Nucleus accumbens (tissue), 56 donors: ENCODE results near the gene PCYT2.
A peak's percentile ranks its signal among the peaks of the same experiment; 100 is the strongest.

Experiments used
- DNase-seq, 56 donors: peaks; one replicate each; lab custom pipeline; 2025; lab: John Stamatoyannopoulos, UW

Gene PCYT2

DNA sequence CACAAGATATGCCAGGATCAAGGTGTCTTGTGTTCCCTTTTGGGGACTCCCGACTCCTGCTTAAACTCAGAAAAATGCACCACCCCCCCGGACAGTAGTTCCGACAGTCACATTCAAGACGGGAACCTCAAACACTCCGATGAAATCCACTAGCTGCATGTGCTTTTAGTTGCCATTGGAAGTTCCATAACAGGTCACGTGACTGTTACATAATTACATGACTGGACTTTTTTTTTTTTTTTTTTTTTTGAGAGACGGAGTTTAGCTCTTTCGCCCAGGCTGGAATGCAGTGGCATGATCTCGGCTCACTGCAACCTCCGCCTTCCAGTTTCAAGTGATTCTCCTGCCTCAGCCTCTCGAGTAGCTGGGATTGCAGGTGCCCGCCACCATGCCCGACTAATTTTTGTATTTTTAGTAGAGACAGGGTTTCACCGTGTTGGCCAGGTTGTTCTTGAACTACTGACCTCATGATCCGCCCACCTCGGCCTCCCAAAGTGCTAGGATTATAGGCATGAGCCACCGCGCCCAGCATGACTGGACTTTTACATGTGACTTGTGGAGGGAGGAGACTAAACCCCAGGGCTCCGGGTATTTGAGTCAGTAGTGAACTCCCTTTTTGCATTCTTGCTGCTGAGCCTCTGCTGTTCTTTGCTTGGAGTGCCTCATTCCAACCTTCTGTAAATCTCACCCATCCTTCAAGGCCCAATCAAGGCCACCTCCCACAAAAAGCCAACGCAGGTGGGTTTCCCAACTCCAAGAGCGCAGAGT lies 5.2 kb upstream of the PCYT2 start:
- no peak for DNase-seq

DNA sequence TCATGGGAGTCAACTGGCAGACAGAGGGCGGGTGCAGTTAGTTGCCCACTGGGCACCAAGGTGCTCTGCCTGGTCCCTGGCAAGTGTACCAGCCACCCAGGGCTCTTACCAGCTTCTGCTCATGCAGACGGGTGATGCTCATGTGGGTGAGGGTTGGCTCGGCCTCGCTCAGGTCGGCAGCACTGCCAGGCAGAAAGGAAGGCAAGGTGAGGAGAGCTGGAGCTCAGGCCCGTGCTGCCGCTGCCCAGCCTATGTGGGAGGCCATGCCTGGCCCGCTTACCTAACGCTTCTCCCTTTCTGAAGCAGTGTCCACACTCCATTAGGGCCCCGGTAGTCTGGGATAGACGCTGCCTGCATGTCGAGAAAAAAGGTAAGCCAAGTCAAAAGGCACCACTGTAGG lies 4.1 kb upstream of the PCYT2 start:
- DNase-seq = no peak

DNA sequence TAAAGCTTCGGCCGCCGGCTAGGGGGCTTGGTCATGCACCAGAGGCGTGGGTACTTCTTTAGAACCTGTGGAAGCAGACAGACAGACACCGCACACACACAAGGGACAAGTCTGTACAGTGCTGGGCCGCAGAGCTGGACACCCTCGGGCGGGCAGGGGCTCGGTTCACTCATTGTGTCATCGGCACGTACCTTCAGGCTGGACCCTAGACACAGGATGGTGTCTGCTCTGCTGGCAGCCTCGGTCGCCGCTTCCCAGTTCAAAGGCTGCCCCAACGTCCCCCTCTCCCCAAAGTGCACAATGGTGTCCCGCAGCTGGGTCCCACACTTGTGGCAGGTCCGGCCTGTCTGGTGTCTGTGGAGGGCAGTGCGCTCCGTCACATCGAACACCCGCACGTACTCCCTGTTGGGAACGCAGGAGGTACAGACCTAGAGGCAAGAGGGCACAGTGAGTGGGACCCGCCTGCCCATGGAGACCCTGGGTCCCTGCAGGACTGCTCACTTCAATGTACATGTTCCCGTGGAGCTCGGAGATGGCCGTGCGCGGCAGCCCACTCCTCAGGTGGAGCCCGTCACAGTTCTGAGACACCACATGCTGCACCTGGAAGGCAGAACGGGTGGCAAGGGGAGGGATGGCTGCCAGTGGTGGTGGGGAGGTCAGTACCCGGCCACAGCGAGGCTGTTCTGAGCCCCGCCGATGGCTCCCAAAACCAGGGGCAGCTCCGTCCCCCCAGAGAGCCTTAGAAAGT lies 3.1 kb upstream of the PCYT2 start:
- DNase-seq = no peak

DNA sequence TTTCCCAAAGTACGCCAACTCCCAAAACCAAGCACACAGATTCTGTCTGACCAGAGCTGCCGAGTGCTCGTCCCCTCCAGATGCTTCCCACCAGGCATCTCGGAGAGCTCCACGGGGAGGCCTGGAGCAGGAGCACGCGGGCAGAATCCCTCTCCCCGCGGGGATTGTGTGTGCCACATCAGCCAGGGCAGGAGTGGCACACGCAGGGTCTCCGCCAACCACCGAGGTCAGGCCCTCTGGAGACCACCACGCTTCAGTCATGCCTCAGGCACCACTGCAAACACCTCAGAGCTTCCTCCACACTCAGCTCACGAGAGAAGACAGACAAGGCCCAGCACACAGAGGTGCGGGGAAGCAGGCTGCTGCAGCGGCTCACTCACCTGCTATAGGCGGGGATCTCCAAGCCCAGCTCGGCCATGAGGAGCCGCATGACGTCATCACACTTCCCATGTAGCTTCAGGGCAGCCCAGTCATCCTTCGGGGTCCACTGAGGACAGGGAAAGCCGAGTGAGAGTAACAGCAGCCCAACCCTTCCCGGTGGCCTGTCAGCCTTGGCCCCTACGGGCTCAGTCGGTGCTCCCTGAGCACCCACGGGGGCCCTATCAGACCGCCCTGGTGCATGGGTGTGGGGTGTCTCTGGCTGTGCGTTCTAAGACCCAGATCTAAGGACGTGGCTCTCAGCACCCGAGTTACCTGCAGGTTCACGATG lies 2.3 kb upstream of the PCYT2 start:
- DNase-seq = no peak

DNA sequence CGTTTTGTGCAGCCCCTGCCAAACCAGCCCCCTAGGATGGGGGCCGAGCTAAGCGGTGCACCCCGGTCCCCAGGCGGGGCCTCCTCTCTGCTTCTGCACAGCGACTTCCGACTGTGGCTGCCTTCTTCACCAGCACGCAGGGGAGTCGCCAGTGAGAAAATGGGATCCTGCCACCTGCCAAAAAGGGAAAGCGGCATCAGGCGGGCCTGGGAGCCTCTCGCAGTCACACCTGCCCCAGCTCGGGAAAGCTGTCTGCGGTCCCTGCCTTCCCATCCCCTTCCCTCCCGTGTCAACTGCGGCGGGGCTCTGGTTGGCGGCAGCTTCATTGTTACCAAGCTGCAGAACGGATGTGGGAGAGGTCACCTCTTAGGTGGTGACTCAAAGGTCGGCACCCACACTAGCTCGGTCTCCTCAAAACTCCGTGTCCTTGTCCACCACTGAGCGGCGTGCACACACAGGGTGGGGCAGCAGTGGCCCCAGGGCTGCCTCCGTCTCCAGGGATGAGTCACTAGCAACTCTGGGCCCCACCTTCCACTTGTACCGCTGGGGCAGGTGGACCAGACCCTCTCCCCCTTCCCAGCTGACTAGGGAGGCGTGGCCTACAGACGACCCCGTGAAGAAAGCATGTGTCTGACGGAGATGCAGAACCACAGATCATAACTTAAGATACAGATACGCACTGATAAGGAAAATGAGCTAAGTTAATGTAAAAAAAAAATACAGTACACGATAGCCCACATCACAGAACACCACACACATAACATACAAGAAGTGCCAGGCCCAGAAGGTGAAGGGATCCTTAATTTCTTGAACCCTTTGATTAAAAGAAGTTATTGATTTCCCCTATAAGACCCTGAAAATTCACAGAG lies 1.5 kb upstream of the PCYT2 start:
- no peak for DNase-seq

DNA sequence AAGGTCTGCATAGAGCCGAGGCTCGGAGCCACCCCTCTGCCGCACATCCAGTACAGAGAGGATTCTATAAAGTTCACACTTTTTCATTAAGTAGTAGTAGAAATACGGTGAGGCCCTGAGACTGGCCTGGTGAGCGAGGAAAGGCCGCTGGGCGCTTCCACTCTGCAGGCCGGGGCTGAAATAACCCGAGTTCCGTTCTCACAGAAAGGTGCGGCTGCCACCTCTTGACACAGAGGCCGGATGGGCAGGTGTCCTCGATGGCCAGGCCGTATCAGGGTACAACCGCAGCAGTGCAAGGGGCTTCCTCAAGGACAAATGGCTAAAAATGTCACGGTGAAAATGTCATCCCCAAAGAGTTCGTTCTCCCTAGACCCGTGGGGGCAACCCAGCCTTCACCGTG lies 770 bp upstream of the PCYT2 start:
- no peak for DNase-seq

DNA sequence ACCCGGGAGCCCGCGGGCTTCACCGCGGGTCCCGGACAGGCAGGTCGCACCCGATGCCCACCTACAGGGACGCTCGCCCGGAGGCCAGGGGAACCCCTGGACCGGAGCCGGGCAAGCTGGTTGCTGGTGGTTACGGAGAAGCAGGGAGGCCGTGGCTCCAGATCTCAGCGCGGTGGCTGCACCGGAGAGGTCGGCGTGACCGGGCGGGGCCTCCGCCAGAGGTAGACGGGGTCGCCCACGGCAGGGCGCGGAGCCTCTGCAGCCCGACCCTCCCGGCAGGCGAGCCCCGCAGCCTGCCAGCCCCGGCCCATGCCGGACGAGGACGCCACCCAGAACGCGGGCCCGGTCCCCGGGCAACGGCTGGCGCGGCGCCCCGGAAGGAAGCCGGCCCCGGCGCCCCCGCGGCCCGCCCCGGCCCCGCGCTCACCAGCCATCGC lies 341 bp downstream of the PCYT2 start:
- DNase-seq = peak in 5 of 56 donors; percentile 40 to 54 (median 51)

DNA sequence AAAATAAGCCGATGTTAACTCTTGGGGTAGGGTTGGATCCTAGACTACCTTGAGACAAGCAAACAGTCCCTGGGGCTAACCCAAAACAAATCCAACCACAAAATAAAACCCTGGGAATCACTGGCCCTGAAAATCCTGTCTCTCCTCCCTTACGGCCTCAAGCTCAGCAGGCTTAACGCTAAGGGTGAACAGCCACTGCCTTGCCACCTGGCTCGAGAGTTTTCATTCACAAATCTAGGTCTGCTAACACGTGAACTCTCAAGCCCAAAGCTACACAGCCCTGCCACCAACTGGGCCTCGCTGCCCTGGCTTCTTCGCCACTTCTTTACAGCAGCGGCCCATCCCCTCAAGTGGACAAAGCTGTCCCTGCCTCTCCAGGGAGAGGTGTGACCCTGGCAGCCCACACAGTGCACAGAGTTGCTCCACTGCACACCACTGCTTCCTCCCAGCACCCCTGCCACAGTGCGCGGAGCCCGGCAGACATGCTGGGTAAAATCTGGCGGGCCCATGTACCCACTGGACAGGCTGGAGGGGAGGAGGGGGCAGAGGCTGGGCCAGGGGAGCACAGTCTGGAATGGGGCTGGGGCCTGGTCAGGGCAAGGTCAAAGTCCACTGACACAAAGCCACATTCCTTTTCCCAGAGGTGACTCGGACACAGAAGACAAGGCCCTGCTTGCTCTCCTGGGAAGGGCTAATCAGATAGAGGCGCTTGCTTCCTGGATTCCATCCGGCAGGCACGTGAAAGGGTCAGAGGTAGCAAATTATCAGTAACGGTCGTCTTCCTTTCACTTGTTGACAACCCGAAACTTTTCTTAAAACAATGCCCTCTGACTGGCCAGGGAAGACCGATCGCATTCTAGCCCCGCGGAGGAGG lies 996 bp downstream of the PCYT2 start:
- no peak for DNase-seq

DNA sequence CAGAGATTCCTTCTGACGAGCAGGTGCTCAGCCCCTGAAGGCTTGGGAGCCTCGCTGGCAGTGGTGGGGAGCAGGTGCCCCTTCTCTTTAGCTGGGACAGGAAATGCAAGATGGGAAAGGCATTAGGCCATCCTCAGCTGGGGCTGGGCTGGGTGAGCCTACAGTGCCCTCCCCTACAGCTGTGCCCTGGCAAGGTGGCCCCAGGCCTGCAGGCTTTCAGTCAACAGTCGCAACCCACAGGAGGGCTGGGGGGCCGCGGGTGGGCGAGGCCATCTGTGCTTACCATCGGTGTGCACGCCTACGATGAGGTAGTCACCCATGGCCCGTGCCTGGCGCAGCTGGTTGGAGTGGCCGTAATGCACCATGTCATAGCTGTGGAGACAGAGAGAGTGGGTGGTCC lies 2.0 kb downstream of the PCYT2 start:
- DNase-seq = no peak

DNA sequence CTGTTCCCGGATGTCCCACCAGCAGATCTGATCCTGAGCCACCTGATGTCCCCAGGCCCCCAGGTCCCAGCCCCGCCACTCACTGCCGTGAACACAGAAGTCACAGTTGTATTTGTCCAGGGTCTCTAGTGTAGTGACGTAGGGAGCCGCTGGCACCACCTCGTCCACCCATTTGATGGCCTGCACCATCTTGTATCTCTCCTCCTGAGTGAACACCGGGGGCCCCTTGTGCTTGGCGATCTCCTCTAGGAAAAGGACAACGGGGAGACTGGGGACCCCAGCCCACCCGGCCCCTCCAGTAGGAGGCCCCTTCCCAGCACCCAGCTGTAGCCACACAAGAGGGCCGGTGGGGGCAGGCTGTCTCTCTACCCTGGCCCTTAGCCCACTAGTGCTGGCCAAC lies 2.4 kb downstream of the PCYT2 start:
- no peak for DNase-seq

DNA sequence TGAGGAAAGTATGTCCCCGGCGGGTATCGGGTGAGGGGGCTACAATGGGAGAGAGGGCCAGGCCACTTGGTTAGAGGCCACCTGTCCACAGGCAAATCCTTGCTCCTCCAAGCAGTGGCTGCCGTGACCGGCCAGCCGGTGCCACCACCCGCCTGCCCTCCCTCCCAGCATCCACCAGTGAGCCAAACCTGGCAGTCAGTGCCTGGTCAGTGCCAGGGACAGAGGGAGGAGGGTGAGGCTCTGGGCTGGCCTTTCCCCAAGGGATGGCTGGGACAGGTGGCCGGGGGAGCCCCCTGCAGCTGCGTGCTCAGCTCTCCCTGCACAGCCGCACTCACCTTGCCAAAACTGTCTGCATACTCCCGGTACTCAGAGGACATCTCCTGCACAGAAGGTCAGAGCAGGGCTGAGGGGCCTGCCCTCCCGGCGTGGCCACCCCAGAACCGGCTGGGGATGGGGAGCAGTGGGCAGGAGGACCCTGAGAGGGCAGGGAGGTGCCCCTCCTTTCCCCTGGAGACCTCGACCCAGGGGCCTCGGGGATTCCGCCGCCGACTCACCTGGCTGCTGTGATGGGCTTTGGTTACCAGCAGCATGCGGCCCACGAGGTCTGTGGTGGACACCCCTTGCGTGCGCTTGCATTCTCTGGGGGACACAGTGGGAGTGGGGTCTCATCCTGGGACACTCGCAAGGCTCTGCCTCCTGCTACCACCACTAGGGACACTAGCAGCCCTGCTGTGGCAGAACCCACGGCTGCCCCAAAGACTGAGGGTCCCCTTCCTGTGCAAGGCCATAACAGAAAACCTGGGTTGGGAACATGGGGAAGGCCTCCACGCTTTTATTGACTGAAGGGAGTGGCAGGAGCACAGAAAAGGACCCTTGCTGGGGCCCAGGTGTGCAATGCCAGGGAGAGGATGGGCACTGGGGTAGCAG lies 3.7 kb downstream of the PCYT2 start:
- DNase-seq = no peak

DNA sequence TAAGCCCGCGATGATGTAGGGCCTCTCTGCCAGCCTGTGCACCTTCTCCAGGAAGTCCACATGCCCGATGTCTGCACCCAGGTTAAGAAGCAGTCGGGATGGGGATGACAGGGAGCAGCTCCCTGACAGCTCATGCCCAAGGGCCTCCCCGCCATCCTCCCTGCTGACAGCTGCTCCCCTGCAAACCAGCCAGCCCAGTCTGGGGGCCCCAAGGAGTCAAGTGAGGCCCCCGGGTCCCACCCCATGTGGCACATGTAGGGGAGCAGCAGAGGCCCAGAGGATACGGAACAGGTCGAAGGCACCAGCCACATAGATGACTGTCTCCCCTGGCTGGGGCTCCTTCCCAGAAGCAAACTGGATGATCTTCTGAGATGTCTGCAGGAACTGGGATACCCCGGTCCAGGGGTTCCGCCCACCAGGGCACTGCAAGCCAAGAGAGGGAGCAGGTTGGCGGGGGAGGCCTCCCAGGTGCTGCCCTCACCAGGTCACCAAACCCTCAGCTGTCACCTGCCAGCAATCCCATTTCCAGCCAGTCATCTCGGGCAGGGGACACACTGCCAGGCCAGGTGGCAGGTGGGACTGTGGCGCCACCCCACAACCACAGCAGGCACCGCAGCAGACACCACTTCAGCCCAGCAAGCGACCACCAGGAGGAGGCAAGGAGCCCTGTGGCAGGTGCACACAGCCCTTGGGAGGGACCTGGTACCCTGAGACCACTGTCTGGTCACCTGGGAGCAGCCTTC lies 4.6 kb downstream of the PCYT2 start:
- no peak for DNase-seq

DNA sequence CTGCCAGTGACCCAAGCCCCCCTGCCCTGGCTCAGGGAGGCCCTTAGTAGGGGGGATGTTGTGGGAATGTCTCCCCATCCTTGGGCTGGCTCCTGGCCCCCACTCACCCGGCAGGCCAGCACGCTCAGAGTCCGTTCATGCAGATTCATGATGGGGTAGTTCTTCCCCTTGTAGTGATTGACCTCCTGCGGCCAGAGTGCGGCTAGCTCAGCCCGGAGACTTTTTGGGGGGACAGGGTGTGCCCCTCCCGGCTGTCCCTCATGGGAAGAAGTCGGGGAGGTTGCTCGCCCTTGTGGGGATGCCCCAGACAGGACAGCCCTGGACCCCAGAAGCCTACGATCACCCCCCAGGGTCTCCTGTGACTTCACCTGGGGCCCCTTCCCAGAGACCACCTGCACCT lies 5.2 kb downstream of the PCYT2 start:
- no peak for DNase-seq

DNA sequence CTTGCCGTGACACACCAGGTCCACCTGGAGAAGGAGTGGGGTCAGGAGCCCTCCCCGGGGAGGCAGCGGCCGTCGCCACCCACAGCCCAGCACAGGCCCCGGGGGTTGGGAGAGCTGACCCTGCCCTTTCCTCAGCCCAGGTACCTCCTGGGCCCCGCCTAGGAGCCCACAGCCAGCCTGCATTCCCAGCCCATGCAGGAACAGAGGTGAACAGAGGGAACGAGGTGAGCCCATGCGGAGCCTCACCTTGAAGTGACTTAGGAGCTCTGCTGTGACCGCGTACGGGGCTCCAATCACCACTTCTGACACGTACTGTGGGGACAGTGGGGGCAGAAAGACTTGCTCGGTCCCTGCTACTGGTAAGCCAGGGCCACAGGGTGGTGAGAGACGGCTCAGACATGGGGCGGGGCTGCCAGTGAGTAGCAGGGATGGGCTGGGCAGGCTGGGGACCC lies 5.7 kb downstream of the PCYT2 start:
- no peak for DNase-seq

DNA sequence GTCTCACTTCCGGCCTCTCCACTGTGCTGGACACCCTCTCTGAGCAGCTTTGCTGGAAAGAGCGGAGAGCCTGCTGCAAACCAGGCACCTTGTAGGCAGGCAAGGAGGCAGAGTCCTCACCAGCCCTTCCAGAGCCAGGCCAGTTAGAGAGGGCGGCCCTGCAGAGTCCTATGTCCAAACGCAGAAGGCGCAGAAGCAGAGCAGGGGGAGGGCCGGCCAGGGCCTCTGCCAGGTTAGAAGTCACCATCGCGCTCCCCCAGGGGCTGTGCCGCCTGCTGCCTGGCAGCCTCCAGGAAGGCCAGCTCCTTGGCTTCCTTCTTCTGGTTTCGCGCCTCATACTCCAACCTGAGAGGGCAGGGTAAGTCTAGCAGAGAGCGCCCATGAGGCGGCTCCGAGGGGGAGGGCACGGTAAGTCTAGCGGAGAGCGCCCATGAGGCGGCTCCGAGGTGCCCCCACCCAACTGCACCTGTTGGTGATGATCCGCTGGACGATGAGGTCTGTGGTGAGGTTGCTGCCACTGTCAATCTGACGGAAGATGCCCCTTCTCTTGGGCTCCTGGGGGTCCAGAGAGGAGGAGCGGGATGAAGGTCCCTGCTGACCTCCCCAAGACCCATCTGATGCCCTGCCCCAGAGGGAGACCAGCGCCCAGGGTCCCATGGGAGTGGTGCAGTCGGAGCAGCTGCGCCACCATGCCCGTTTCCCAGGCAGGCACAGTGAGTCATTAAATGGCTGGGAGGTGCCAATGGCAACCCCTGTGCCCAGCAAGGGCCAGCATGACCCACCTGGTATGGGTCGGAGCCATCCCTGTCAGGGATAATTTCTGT lies 6.4 kb downstream of the PCYT2 start:
- DNase-seq = no peak

DNA sequence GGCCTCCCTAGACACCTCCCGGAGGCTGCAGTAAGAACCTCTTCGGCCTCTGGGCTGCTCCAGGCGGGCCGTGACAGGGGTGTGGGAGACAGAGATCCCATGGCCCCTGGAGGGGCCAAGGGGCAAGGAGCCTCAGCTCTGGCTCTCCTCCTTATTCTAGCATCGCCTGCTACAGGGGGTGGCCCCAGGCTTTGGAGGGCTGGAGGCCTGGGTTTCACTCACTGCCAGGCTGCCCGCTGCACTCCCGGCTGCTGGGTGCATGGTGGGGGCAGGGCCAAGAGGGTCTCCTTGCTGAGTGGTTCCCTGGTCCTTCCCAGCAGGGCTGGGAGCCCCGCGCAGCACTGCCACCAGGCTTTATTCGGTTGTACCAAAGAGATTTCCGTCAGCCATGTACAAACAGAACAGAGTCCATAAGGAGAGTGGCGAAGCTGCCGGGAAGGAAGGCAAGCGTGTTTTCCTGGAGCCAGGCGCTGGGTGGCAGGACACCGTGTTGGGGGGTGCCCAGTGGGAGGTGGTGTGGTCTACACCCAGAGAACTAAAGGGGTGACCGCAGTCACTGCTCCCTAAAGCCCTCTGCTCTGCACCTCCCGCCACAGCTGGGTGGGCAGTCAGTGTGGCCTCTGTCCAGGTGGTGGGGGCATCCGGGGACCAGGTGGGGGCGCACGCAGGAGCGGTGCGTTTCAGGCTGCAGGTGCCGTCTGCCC lies 7.2 kb downstream of the PCYT2 start:
- DNase-seq = no peak
